GM19372 (cell line): Measurements from ENCODE around the gene MRPS18A.
A peak's percentile ranks its signal among the peaks of the same experiment; 100 is the strongest.
"Not testable (repeated sequence)": the region's sequence is repeated elsewhere in the genome, so short reads cannot be mapped to it uniquely, and the experiment has no call there.

Source experiments
- ATAC-seq: cut with Tn5 transposase; IDR thresholded peaks from one replicate; pipeline ENCODE4 v1.9.1; 2021; ENCODE audit warnings: mild to moderate bottlenecking, low read depth, moderate library complexity; ENCODE audit not compliant: unreplicated experiment

MRPS18A gene

DNA sequence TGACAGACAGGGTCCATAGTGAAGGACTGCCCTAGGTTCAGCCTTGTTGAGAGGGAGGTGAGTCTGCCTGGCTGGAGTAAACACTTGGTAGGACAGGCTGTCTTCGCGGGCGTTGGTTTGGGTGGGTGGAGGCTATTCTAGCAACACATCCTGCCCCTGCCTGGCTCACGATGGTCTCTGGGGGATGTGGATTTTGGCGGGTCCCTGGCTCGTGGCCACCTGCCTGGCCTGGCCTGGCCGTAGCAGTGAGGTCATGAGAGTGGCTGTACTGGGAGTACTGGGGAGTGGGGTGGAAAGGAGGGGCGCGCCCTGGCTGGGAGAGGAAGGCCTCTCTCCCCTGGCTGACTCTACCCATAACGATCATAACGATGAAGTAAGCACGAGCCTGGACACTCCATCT, 30.2 kb upstream of the MRPS18A start:
- ATAC-seq, result no peak

DNA sequence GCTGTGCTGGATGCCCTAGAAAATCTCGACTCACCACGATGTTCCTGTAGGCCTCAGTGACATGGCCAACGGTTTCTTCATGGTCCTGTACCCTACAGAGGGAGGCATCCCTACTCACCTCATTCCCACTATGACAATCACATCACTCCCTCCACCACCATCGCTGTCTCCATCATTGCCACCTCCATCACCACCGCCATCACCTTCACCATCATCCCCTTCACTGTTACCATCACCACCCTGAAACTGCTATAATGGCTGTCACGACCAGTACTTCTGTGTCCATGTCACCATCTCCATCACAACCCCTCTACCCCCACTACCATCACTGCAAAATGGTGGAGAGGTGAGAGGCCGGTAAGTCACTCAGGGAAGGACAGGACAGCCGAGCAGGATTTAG, 29.8 kb upstream of the MRPS18A start:
- no peak for ATAC-seq

DNA sequence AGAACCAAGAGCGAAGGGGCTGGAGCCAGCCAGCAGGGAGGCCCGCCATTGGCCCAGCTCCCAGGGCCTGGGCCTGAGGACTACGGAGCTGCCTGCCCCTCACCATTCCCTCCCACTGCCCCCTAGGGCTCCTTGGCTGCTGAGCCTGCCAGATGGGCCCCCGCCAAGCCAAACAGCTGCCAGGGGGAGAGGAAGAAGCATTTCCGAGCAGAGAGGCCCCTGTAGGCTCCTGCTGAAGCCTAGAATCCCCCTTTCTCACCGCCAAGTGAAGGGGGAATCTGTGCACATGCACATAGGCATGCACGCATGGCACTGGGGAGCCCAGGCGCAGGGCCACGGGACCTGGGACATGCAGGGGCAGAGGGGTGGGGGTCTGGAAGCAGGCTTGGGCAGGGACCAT, 28.5 kb upstream of the MRPS18A start:
- no peak for ATAC-seq

DNA sequence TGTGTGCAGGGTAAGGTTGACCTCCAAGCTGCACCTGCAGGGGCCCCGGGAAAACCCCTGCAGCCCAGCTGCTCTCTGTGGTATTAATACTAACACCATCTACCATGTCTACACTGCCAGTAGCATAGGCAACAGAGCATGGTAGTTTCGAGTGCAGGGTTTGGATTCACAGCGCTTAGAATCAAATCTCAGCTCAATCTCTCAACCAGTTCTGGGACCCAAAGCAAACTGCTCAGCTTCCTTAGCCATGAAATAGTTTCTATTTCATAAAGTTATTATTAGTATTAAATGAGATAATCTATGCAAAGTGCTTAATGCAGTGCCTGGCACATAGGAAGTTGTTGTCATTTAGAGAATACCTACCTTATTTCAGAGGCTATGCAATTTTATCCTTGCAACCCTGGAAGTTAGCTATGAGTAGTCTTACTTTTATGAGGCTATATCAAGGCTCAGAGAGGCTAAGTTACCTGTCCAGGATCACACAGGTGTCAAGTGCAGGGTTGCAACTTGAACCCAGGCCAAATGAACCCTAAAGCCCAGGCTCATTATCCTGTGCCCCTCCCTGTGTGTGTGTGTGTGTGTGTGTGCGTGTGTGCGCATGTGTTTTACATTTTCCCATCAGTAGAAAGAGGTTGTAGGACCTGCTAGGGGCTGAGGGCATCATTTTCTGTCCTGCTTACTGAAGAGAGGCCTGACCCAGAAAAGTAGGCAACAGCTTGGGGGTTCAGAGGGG, 27.6 kb upstream of the MRPS18A start:
- ATAC-seq, result peak; percentile 82

DNA sequence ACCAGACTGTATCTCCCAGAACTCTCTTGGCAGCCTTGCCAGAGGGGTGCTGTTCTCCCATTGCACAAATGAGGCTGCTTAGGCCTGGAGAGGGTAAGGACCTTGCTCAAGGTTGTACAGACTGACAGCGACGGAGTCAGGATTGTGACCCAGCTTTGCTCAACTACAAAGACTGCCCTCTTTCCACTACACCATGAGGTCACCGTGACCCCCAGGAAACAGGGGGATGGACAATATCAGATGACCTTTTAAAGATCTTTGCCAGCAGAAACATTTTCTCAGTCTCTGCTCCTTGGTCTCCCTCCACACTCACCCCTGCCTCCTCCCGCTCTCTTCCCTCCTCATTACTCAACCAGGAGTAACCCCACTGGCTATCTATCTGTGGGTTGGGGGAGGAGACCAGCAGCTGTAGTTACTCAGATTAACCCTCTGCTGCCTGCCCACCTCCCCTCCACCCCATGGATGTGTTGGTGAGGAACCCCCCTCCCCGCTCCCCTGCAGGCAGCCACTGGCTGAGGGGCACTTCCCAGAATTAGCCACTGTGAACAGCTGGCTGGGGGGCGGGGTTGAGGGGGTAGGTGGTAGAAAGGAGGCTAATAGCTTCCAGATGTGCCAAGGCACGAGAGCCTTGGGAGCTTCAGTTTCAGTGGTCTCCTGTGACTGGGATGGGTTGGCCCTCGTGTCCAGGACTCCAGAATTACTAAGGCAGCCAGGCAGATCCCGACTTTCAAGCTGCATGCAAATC, 26.9 kb upstream of the MRPS18A start:
- peak; percentile 28 for ATAC-seq

DNA sequence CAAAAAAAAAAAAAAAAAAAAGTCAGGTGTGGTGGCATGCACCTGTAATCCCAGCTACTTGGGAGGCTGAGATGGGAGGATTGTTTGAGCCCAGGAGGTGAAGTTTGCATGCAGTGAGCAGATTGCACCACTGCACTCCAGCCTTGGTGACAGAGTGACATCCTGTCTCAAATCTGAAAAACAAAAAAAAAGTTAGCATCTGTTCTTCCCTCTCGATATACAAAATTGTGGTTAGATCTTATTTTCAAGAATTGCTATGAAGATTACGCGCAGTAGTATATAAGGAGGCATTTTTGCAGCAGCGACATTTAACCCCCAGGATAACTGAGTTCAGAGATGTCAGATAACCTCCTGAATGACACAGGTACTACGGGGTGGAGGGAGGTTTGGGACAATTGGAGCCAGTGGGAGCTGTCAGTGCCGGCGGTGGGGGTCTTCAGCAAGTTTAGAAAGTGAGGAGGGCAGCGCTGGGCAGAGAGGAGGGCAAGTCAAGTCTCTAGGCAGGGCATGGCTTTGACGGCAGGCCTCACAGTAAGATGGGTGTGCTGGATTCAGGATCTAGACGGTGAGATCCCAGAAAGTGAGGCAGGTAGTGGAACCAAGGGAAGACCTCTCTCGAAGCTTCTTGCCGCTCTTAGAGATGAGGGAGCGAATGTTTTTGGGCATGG, 26.2 kb upstream of the MRPS18A start:
- ATAC-seq, result no peak

DNA sequence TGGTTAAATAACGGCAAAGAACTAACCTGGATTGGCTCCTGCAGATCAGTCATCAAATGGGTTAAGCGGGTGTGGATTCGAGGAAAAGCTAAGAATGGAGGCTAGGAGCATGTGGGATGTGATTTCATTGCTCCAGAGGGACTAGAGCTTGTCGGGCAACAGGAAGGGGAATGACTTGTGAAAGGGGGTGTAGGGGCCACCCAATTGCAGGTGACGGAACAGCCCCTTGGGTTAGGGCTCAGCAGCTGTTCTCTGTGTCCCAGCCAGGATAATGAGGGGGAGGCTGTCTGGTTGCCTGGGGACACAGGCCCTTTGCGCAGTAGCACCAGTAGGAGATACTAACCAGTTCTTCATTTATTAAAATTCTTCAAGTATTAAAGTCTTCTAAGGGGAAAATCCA, 25.0 kb upstream of the MRPS18A start:
- no peak for ATAC-seq

DNA sequence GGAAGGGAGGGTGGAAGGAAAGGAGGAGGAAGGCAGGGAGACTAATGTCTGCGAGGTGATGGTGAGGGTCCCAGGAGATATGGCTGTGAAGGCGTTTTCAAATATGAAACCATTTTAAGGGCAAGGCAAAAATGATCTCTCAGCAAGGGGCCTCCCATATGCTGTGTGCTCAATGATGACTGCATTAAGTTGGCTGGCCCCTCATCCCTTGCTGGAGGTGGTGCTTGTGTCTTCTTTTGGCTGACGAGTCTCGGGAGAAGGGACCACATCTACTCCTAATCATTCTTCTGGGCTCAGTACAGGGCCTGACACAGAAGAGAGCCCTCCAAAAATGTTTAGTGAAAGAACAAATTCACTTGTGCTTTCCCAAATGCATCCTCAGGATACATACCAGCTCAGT, 23.0 kb upstream of the MRPS18A start:
- ATAC-seq, result no peak

DNA sequence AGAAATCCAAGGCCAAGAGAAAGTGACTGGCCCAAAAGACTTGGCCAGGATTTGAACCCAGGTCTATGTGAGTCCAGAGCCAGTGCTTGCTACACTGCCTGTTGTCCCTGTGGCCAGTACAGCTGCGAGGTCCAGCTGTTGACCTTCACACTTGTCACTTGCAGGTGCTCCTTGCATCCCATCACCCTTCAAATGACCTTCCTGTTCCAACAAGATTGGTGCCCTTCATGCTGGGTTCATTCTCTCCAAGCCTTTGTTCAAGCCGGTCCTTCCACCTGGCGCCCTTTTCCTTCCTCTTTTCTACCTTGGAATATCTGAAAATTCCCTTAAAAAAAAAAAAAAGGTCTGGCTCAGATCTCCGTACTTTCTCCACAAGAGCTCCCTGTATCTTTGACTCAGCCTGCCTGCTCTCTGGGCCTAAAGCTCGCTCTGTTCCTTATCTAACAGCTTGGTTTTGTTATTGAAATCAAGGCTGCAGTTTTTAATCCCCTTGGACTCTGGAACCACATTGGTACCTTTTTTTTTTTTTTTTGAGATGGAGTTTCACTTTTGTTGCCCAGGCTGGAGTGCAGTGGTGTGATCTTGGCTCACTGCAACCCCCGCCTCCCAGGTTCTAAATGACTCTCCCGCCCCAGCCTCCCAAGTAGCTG, 22.2 kb upstream of the MRPS18A start:
- no peak for ATAC-seq

DNA sequence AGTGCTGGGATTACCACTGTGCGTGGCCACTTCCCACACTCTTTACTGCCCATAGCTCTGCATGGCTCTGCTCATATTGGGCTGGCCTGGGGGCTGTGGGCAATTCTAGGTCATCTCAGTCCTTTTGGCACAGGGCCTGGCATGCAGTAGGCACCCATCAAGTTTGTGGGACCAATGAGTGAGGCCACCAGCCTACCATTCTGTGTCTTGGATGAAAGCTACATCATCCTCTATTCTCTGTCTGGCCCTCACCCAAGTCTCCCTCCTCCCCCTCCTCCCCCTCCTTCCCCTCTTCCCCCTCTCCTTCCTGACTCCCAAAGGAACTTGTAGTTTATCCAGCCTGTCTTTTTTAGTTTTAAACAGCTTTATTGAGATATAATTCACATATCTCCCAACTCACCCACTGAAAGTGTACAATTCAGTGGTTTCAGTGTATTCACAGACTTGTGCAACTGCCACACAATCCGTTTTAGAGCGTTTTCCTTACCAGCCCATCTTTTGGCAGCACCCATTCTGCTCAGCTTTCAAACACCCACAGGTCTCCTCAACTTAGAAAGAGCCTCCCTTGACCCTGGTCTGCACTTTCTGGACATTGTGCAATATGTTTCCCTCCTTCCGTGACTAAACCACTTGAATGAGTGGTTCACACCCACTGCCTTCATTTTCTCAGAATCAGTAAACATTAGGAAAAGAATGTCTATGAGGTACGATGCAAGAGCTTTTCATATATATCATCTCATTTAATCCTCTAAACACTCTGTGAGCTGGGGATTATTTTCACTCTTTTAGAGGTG, 21.5 kb upstream of the MRPS18A start:
- no peak for ATAC-seq

DNA sequence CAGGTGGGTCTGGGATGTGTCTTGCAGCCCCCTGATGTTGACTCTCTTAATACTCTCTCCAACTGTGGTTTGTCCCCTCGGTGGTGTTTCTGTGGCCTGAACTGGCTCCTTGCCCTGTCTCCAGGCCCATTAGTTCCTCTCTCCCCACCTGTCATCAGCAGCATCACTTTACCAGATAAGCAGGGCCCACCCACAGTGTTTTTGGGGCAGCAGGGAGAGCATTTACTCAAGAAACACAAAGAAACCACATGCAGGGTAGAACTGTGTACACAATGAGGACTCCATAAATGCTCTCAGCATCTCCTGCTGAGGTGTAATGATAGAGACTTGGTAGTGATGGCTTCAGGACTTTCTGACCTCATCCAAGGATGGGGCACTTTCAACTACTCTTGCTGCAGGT, 20.2 kb upstream of the MRPS18A start:
- ATAC-seq, result no peak

DNA sequence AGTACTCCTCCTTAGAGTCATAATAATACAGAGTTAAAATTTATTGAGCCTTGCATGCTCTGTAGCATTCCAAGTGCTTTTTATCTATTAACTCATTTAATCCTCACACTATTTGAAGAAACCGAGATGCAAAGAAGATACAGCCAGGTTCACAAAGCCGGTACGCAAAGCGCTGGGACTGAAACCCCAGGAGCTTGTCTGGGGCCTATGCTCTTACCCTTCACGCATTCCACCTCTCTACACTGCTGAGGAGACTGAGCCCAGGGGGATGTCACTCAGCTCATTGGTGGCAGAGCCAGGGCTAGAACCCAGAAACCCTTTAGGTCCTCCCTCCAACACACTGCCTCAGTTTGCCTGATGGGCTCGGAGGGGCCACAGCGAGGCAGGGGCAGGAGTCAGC, 19.7 kb upstream of the MRPS18A start:
- ATAC-seq, result no peak

DNA sequence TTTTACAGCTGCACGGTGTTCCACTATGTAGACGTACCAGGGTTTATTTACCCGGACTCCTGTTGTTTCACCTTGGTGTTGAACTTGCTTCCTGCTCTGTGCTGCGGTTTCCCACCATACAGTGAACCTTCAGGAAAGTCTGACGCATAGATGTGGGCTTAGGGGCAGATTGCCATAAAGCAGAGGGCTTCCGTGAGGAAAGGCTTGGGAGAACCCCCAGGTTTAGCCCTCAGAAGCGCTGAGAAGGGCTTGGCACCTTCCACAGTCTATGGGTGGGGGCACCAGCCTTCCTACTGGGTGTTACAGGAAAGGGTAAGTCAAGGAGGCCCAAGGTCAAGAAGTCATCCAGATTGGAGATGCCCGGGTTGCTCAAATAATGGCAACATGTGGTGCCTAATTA, 19.2 kb upstream of the MRPS18A start:
- ATAC-seq, result no peak

DNA sequence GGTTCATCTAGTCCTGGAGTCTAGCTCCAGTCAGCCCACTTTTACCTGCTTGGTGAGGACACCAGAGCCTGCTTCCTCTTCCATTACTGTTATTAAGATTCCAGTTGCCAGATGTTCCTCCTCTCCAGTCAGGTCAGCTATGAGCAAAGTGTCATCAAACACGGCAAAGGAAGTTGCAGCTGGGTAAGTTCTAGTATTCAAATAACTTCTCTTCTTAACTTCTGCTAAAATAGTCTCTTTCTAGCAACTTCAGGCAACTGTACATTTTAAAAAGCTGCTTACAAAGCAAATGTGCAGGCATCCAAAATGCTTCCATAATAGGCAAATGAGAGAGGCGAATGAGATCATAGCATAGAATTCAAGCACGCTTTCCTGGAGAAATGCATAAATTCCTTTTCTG, 18.4 kb upstream of the MRPS18A start:
- ATAC-seq, result no peak

DNA sequence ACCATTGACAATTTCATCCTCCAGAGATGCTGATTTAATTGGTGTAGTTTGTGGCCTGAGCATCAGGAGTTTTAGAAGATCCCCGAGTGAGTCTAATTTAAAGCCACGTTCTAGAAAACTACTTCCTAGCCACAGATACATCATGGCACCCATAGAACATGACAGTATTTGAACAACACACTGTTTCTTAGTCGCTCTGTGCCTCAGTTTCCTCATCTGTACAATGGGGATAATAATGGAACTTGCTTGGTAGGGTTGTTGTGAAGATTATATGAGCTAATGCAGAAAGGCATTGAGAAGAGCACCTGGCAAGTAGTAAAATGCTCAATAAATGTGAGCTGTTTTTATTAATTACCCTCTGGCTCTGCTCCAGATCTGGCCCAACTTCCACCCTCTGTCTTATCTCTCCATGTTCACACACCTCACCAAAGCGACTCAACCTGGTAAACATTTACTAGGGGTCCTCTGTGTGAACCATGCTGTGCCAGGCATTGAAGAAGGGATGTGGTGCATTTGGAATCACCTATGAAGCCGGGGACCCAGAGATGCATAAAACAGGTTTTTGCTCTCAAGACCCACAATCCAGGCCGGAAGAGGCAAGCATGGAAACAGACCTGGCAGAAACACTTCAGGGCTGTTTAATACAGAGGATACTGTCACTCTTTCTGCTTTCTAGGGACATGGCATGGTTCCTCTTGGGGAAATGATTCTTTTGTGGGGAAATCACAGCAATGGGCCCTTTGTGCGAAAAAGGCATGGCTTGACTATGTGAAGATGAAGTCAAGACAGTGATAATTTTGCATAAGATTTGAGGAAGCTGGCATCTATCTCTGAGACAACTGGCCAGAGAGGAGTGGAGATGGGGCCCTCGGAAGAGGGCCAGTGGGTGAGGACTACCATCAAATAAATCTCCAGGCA, 16.2 kb upstream of the MRPS18A start:
- no peak for ATAC-seq

DNA sequence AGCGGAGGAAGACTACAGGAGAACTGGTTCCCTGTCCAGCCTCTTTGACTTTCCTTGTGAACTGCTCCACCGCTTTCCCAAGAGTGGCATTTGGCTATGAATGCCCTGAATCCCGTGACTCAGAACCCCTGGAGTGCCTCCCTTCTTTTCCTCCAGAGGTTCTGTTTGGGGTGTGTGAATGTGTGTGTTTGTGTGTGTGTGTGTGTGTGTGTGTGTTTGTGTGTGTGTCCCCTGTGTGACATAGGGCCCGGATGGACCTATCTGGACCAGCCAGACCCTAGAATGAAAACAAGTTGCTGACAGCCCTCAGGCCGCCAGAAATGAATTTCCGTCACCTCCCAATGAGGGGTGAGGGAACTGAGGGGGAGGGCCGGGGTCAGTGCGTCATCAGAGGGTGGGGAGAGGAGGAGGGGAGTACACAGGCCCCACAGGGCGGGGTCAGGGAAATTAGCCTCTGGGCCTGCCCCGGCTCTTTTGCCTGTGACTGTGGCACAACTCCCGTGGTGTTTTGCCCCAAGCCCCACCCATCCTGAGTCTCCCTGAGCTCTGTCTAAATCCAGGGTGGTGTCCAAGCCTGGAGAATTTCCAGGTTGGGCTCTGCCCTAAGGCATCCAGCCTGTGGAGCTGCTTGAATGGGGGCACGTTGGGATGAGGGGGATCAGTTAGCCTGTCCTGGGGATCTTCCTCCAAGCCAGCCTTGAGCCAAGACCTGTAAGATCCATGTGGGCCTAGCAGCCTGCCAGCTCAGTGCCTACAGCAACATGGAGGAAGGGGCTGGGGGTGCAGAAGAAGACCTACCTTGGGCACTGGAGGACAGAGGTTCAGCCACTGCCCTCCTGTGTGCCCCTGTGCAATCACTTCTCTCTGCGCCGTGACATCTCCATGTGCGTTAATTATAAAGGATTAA, 15.2 kb upstream of the MRPS18A start:
- no peak for ATAC-seq

DNA sequence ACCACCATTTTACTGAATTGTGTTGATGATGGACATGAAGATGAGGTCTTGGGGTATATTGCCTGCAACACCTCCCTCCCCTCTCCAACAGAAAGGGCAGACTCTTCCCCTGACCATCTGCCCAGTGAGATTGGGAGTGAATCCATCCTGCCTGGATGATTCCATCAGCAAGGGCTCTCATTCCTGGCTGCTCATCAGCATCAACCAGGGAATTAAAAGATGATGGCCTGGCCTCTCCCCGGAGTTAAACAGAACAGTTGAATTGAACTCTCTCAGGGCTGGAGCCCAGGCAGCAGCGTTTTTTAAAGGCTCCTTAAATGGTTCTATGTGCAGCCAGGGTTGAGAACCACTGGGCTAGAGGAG, 14.6 kb upstream of the MRPS18A start:
- no peak for ATAC-seq

DNA sequence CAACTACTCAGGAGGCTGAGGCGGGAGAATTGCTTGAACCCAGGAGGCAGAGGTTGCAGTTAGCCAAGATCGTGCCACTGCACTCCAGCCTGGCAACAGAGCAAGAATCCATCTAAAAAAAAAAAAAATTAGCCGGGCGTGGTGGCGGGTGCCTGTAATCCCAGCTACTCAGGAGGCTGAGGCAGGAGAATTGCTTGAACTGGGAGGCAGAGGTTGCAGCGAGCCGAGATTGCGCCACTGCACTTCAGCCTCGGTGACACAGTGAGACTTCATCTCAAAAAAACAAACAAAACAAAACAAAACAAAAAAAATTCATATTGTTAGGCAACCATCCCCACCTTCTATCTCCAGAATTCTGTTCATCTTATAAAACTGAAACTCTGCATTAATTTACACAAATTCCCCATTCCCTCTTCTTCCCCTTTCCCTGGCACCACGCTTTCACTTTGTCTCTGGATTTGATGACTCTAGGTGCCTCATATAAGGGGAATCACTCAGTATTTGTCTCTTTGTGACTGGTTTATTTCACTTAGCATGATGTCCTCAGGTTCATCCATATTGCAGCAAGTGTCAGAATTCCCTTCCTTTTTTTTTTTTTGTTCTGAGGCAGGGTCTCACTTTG, 13.5 kb upstream of the MRPS18A start:
- ATAC-seq, result not testable (repeated sequence)
